ENCODE results near the gene BAIAP3.

- TF ChIP-seq CTCF (IDR thresholded peaks at IDR 0.05; ENCODE audit: borderline replicate concordance, extremely low read depth, low read length, poor library complexity, severe bottlenecking) (no peak), EZH2 (IDR thresholded peaks at IDR 0.05; ENCODE audit: borderline replicate concordance, low read depth, low read length, severe bottlenecking) (no peak)
Measured at GRCh38 chr16:1290063-1290501, 43.4 kb upstream of the BAIAP3 start.
